HG03108 (cell line): ENCODE measurements around the gene CFB.
"Not testable (repeated sequence)": the region's sequence is repeated elsewhere in the genome, so short reads cannot be mapped to it uniquely, and the experiment has no call there.

Experiments
- ATAC-seq: cut with Tn5 transposase; IDR thresholded peaks from one replicate; pipeline ENCODE4 v1.9.1; 2021; ENCODE audit warnings: moderate library complexity; ENCODE audit not compliant: unreplicated experiment

The CFB gene

GRCh38 chr6:31970604-31971271 is 24.8 kb downstream of the CFB start:
- ATAC-seq, result no peak

- no peak for ATAC-seq
Observed at GRCh38 chr6:31971279-31971992, 25.5 kb downstream of the CFB start.

GRCh38 chr6:31971993-31972708 is 26.3 kb downstream of the CFB start, which contains the start of gene DXO:
TSS of gene DXO (minus strand) at chr6:31972138. CDS start at chr6:31971675, 463 bp downstream.
- peak; percentile 79 for ATAC-seq

GRCh38 chr6:31972709-31973350 is 26.9 kb downstream of the CFB start:
- no peak for ATAC-seq

- not testable (repeated sequence) for ATAC-seq
Observed at GRCh38 chr6:31976065-31976464, 30.2 kb downstream of the CFB start.

GRCh38 chr6:31977816-31978431 is 32.0 kb downstream of the CFB start:
- no peak for ATAC-seq

- no peak for ATAC-seq
Observed at GRCh38 chr6:31978831-31979230, 32.9 kb downstream of the CFB start.

GRCh38 chr6:31979238-31979898 is 33.5 kb downstream of the CFB start:
- ATAC-seq, result no peak

GRCh38 chr6:31980195-31980876 is 34.4 kb downstream of the CFB start:
- not testable (repeated sequence) for ATAC-seq

- ATAC-seq, result not testable (repeated sequence)
Observed at GRCh38 chr6:31980998-31981397, 35.1 kb downstream of the CFB start.

GRCh38 chr6:31981744-31982143 is 35.8 kb downstream of the CFB start, which contains the start of gene C4A:
TSS of gene C4A (plus strand) at chr6:31982057. CDS start at chr6:31982108, 51 bp downstream.
- not testable (repeated sequence) for ATAC-seq

GRCh38 chr6:31989363-31989762 is 43.5 kb downstream of the CFB start:
- ATAC-seq, result not testable (repeated sequence)

- not testable (repeated sequence) for ATAC-seq
Observed at GRCh38 chr6:31994421-31994820, 48.5 kb downstream of the CFB start.

- ATAC-seq, result not testable (repeated sequence)
Observed at GRCh38 chr6:31996385-31996784, 50.5 kb downstream of the CFB start.
